NCI-H460 (cell line): ENCODE measurements around the gene UNC5B. TPM values are rescaled to one million over a fixed set of nuclear protein-coding genes. Genes with fewer than 3 reads are reported as not detected.

Experiments used
- DNase-seq: peaks from one replicate; pipeline ENCODE4 v3.0.0-alpha.2; 2016; ENCODE audit warnings: low read depth; ENCODE audit errors: extremely low read depth
- polyA plus RNA-seq: library from polyadenylated mRNA; depleted of rRNA; stranded (reverse); fragments of >200 nt; gene quantifications from 2 replicates; pipeline ENCODE4 v1.2.3, GENCODE V29; 2014; cell fraction: nucleus; rRNA removed
- total RNA-seq: library from RNA; depleted of rRNA; stranded (reverse); fragments of >200 nt; shearing (Covaris generic); gene quantifications from 2 replicates; pipeline ENCODE4 v1.2.3, GENCODE V29; 2014; rRNA removed

UNC5B gene
- total RNA-seq: 50.9 and 55.2 TPM in 2 replicates
- 9.0 and 13.9 TPM in 2 replicates for polyA plus RNA-seq

DNA sequence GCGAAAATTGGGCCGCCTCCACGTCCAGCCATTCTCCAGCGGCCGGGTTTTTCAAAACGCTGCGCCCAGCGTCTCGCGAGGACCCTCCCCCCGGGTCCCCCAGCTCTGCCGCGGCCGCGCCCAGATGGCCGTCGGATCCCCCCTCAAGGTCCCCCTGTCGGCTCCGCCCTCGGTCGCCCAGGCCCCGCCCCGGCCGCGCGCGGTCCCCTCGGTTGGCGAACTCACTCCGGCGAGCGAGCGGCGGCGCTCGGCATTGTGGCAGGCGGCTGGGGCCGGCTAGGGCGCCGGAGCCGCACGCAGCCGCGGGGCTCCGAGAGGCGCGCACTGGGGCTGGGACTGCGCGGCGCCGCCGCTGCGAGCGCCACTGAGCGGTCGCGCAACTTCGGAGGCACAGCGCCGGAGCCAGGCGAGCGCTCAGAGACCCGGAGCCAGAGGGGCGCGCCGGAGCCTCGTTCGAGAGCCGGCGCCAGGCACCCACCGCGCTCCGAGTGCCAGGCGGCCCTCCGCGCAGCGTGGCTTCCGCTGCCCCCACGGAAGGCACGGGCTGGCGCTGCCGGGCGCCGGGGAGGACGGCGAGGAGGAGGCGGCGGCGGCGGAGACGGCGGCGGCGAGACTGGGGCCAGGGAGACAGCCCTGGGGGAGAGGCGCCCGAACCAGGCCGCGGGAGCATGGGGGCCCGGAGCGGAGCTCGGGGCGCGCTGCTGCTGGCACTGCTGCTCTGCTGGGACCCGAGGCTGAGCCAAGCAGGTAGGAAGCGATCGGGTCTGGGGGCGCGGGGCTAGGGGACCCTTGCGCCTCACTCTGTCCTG, at the start of gene UNC5B:
TSS of gene UNC5B (plus strand) at position 253 of the 809 bp plus-strand sequence. CDS start at position 669, 416 bp downstream.
- DNase-seq: peak; percentile 87

DNA sequence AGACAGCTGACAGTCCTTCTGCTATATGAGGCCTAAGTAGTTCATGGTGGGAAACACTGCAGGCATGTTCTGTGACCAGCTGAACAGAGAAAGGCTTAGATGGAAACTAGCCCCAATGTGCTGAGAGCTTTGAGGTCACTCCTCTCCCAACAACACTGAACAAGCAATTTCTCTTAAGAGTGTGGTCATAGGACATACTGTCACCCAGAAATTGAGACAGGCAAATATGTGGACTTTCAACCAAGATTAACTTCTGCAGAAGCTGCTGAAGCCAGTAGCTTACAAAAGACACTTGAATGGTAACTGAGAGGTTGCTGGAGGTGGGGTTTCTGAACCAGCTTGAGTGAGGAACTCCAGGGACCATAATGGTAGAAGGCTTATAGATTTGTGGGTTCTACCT, 38.9 kb upstream of the UNC5B start:
- no peak for DNase-seq

DNA sequence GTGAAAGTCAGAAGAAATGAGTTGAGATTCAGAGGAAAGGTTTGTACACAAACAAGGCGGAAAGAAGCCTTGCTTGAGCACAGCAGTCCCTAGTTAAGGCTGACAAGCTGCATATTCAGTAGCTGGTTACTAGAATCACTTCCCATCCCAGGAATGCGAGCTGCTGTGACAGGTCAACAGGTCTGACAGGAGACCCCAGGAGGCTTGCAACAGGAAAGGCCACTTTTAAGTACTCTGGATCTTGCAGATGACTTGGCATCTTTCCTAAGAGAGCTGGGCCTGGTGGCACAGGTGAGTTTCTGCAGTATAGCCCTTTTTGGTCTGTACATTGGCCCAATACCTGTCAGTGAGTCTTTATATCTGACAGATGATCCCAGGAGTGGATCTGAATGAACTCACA, 35.7 kb upstream of the UNC5B start:
- no peak for DNase-seq

DNA sequence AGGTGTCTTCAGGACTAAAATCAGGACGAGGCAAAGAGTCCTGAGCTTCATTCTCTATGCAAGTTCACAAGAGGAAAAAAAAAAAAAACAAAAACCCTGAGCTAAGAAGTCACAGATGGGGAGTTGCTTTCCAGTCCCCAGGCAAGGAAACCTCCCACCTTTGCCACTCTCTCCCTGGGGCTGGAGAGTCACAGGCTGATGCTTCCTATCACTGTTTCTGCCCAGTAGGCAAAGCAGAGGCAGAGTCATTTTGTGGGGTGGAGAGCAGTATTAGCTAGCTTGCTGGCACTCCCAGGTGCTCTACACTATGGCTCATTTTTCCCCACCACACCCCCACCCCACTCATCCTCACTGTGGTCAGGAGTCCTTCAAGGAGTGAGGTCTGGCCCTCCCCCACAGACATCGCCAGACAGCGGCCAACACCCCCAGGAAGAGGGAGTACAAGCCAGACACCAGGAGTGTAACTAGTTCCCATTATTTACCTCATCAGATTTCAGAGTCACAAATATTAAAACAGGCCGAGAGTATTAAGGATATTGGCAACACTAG, 34.6 kb upstream of the UNC5B start:
- DNase-seq: no peak

DNA sequence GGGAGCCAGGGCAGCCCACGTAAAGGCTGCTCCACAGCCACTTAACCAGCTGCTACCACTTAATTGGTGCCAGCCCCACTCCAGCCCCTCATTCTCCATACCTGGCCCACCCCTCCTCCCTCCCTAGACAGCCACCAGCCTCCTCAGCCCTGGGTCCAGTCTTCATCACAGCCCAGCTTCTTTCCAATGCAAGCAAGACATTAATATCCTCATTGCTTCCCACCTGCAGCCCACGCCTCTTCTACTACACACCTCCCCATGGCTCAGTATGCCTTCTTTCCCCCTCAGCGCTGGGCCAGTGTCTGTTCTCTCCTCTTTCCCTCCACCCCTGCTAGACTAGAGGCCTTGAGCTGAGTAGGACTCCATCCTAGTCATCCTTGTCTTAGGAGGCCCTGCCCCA, 33.5 kb upstream of the UNC5B start:
- DNase-seq: no peak

DNA sequence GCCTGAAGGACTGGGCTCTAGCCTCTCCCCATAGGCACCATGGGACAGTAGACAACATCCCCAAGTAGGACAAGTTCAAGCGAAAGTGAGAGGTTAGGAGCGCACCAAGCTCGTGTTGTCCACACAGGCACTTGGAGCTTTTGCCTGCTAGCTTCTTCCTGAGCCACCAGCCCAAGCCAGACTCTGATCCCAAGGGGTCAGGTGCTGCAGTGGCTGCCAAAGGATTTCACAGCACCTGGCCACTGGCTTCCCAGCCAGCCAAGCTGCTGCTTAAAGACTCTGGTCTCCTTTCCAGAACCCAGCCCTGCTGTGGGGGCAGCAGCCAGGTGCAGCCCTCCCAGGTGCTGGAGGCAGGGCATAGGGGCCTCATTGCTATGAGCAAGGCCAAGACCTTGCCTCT, 33.0 kb upstream of the UNC5B start:
- no peak for DNase-seq

DNA sequence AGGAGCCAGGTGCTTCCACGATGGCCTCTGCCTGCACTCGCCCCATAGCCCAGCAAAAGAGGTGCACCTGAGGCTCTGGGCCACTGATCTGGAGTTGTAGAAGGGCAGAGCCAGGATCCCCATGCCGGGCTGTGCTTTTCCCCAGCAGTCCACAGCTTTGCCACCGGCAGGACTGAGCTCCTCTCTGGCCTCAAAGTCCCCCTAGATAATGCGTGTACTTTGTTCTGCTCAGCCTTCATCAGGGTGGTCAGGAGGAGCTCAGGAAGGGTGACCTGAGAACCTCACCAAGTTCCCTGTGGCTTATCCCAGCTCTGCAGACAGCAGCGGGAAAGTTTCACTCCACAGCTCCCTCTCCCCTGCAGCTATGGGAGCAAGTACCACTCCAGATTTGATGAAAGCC, 27.9 kb upstream of the UNC5B start:
- DNase-seq: no peak

DNA sequence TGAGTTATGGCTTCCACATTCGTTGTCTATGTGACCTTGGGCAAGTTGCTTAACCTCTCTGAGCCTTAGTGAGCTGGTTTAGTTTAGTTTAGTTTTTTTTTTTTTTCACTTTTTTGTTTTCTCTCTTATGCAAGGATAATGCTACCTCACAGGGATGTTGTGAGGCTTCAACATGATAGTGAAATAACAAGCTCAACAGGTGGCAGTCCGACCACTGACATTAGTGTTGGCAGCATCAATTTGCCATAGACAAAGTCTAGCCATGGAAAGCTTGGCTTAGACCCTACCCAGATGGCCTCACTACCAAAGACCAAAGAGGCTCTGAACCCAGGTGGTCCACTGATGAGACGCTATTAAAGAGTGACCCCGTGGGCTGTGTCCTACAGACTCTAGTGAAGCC, 27.2 kb upstream of the UNC5B start:
- DNase-seq: no peak

DNA sequence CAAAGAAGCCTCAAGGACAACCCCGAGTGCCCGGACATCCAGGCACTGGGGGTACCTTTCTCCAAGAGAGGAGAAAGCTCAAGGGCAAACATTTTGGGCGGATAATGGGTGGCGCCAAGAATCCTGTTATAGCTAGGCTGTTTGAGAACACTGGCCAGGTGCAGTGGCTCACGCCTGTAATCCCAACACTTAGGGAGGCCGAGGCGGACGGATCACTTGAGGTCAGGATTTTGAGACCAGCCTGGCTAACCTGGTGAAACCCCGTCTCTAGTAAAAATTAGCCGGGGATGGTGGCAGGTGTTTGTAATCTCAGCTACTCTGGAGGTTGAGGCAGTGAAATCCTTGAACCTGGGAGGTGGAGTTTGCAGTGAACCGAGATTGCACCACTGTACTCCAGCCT, 25.2 kb upstream of the UNC5B start:
- no peak for DNase-seq

DNA sequence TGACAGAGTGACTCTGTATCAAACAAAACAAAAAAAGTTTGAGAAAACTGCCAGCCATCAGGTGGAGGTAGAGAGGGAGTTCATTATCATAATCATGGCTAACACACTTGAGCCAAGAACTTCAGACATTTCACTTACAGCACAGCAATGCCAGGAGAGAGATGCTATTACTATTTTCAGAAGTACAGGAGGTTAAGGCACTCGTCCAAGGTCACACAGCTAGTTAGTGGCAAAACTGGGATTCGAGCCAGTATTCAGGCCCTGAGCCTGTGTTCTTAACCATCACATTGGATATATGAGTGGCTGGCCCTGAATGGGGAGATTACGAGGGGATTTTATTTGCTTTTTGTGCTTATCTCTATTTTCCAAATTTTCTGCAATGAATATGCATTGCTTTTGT, 24.8 kb upstream of the UNC5B start:
- no peak for DNase-seq

DNA sequence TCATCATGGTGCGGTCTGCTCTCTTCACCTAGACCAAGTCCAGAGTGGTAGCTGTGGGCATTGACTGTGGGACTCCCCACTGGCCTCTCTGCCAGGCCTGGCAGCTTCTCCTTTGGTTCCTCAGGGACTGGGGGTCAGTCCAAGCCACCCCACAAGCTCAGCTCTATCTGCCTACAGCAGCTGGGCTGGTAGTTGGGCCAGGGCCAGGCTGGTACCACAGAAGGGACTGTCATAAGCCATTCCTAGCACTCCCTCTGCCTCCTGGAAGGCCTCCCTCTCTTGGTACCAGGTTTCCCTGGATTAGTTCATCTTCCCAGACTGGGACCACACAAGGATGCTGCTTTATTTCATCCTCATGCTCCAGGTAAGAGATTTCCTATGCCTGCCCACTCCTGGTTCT, 24.2 kb upstream of the UNC5B start:
- DNase-seq: no peak

DNA sequence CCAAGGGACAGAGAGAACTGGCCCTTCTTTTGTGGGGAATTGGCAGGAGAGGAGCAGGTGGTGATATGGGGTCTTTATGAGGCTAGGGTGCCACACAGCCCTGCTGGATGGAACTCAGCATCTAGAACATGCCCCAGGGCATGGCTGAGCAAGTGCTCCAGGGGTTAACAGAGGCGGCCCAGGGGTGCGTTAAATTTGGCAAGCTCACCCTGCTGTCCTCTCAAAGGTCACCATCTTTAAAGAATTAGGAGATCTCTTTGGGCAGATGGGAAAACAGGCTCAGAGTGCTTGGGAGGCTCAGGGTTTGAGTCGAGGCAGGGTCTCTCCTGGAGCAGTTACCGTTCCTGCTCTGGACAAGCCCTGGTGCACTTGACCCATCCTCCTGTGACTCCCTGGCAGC, 21.4 kb upstream of the UNC5B start:
- no peak for DNase-seq

DNA sequence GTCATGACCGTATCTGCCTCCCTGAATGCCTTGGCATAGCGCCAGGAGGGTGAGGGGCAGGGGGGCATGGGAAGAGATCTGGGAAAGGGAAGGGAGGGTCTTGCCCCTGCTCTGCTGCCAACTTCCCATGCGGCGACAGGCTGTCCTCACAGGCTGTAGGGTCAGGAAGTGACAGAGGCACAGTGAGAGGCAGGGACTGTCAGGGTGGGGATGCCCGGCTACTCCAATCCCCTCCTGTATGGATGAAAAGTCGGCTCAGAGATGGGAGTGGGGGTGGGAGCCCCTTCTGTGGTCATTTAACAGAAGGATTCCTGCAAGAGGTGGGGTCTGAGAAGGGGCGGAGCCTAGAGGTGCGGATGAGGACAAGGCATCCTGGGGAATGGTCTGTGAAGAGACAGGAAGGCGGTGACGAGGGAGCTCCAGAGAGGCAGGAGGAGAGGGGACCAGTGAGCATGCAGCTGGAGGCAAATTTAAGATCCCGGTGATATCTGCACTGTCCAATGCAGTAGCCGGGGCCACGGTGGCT, 20.8 kb upstream of the UNC5B start:
- no peak for DNase-seq

DNA sequence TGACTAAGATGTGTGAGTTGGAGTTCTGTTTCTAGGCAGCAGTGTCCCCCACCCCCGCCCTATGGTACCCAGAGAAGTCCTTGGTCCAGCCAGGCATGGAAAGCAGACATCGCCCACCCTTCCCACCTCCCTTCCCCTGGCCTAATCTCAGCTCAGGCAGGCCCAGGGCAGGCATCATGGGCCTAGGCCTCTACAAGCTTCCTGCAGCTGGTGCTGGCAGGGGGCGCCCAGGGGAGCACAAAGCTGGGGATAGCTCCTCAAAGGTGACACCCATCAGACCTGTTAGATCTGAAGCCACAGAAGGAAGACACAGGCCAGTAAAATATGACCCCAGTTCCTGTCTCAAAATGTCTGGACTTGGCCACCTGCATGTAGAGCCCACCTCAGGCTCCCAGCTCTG, 18.9 kb upstream of the UNC5B start:
- DNase-seq: no peak

DNA sequence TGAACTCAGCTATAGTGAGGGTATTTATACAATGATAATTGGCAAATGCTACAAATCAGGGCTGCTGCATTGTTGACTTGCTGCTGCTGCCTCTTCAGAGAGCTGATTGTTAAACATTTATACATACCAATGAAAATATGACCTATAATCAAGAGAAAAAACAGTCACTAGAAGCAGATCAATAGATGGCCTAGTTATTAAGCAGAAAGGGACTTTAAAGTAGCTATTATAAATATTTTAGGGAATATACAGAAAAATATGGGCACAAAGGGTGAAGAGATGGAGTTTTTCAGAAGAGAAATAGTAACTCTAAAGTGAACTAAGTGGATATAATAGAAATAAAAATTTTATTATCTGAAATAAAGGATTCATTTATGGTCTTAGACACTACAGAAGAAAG, 14.4 kb upstream of the UNC5B start:
- DNase-seq: no peak

DNA sequence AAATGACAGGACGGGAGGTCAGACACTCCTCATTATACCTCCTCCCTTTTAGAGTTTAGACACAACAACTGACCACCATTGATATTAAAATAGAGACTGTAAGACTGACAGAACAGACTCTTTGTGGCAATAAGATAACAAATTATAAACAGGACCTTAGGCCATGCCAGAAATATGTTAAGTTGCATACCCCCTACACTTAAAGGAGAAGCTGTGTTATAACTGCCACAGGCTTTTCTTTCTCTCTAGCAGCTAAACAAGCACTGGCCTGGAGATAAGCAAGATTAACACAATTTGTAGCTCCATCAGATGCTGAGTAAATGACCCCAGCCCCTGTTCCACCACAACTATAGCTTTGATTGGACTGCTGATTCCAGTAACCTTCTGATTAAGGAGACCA, 10.5 kb upstream of the UNC5B start:
- DNase-seq: no peak

DNA sequence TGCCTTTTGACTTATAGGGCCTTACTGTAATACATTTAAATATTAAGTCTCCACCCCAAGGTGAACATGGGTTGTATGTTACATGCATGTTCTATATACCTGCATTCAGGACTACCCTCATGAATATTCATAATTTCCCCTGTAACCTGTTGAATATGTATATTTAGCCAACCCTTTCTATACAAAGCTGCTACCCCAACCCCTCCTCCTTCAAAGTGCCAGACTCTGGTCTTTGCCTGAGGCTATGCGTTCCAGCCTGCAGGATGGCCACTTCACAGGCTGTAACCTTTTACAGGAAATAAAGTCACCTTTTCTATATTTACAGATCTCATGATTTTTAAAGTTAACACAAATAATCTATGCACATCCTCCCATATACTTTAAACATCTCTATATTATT, 10.1 kb upstream of the UNC5B start:
- DNase-seq: no peak

DNA sequence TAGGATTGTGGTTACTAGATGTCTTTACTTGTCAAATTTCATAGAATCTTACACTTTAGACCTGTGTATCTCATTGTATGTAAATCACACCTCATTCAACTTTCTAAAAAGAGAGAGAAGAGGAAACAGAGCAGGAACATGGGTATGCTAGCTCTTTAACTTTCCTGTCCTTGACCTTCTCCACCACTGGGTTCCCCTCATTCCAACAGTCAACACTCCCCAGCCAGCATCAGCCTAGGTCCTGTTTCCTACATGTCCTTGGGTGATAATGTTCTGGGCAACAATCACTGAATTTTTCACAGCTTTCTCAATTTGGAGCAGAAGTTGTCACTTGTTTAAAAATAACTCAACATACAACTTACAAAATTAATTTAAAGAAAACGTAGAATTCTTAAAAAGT, 9.2 kb upstream of the UNC5B start:
- no peak for DNase-seq

DNA sequence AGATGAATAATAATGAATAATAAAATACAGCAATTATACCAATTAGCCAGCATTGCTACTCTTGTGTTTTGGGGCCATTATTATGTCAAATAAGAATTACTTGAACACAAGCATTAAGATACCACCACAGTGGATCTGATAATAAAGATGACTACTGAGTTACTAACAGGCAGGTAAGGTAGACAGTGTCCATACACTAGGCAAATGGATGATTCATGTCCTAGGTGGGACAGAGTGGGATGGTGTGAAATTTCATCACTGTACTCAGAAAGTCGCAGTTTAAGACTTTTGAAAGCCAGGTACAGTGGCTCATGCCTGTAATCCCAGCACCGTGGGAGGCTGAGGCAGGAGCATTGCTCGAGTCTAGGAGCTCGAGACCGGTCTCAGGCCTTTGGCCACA, 8.7 kb upstream of the UNC5B start:
- DNase-seq: no peak

DNA sequence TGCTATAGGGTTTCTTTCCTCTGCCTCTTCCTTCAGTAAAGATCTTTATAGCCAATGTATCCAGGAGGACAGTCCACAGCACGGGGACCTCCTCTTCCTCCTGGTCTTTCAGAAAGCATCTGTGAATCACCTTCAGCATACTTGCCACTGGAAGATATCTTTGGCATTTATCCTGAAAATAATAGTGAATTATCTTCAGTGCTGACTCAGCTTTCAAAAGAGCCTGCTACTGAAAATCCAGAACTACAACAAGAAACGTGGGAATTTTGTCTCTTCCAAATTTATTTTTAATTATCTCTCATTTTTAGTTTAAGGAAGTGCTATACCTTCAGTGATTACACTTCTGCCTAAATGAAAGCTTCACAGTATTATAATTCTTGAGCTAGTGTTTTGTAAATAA, 7.6 kb upstream of the UNC5B start:
- no peak for DNase-seq

DNA sequence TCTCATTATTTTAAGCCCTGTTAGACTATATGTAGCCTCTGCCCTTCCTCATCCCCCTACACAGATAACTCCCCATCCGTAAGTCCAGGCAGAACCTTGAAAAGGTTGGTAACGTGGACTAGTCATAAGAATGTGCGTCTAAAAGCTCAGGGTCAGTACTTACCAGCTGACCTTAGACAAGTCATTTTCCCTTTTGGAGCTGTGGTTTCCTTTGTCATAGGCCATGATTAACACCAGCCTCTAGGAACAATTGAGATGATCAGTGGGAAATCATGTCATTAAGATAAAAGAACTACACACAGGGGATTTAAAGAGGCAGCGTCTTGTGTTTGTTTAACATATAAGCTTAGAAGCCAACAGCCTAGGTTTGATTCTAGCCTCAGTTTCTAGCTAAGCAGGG, 6.9 kb upstream of the UNC5B start:
- no peak for DNase-seq

DNA sequence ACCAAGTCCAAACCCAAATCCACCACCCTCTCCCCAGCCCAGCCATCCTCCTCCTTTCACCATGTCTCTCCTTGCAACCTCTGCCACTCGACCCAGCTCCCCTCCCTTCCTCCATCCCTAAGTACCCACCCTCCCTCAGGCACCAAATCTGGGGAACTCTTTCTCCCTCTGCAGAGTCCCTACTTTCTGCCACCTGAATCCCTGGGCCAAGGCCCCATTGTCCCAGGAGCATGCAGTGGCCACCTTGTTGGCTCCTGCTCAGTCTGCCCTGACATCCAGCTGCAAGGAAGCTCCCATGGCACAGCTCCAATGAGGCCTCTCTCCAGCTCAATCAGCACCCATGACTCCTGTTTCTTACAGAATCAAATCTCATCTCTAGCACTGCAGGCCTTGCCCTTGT, 5.5 kb upstream of the UNC5B start:
- DNase-seq: no peak
